Liver (tissue), 9 donors: ENCODE results near the gene NMBR. TPM values are rescaled to one million over a fixed set of nuclear protein-coding genes. Genes with fewer than 3 reads are reported as not detected.

Source experiments
- DNase-seq: peaks from one replicate; pipeline ENCODE4 v3.0.0-alpha.2; 2017; ENCODE audit warnings: low spot score
- H3K27ac ChIP-seq, 2 donors: one replicate each; pipeline ENCODE4 v1.7.0; 2013; ENCODE audit warnings: inconsistent platforms in 2 of 2, low read length in 2 of 2, control low read depth in 1 of 2, low read depth in 1 of 2, mild to moderate bottlenecking in 1 of 2
- H3K27me3 ChIP-seq, 4 donors: one replicate each; pipeline versions ENCODE4 v1.6.1 to v1.7.0; 2013; ENCODE audit warnings: low read length in 3 of 4, inconsistent platforms in 1 of 4, mild to moderate bottlenecking in 1 of 4, moderate library complexity in 1 of 4; ENCODE audit not compliant: control insufficient read depth in 4 of 4, insufficient read depth in 4 of 4
- H3K36me3 ChIP-seq, 4 donors: one replicate each; pipeline versions ENCODE4 v1.6.1 to v1.7.0; 2013; ENCODE audit warnings: low read length in 3 of 4, mild to moderate bottlenecking in 3 of 4, low read depth in 1 of 4, moderate library complexity in 1 of 4; ENCODE audit not compliant: control insufficient read depth in 4 of 4, insufficient read depth in 3 of 4
- H3K4me1 ChIP-seq, 4 donors: one replicate each; pipeline versions ENCODE4 v1.6.1 to v1.7.0; 2013; ENCODE audit warnings: low read length in 3 of 4, mild to moderate bottlenecking in 3 of 4, moderate library complexity in 1 of 4; ENCODE audit not compliant: control insufficient read depth in 4 of 4, insufficient read depth in 4 of 4
- H3K4me3 ChIP-seq, 3 donors: one replicate each; pipeline versions ENCODE4 v1.6.1 to v1.7.0; 2013; ENCODE audit warnings: low read length in 3 of 3, control low read depth in 1 of 3, low read depth in 1 of 3, mild to moderate bottlenecking in 1 of 3
- H3K9ac ChIP-seq, 2 donors: one replicate each; pipeline ENCODE4 v1.7.0; 2013; ENCODE audit warnings: low read length in 2 of 2, mild to moderate bottlenecking in 2 of 2, moderate library complexity in 2 of 2, control low read depth in 1 of 2, low read depth in 1 of 2
- H3K9me3 ChIP-seq, 4 donors: one replicate each; pipeline versions ENCODE4 v1.6.1 to v1.7.0; 2013; ENCODE audit warnings: low read length in 3 of 4; ENCODE audit not compliant: control insufficient read depth in 4 of 4
- CTCF ChIP-seq: fragments of 150-350 bp; IDR thresholded peaks from 2 replicates; pipeline ENCODE4 v1.5.1; 2017; ENCODE audit warnings: improper control_type of control experiment, low read depth, low read length; ENCODE audit not compliant: missing input control
- EGR1 ChIP-seq, 2 donors: IDR thresholded peaks; 2 replicates each; pipeline ENCODE4 v1.6.1; 2016 to 2018; ENCODE audit warnings: antibody characterized with exemption in 2 of 2, low read depth in 2 of 2
- FOXA1 ChIP-seq: IDR thresholded peaks from 2 replicates; pipeline ENCODE4 v1.6.1; 2016; ENCODE audit warnings: antibody characterized with exemption
- FOXA2 ChIP-seq: IDR thresholded peaks from 2 replicates; pipeline ENCODE4 v1.6.1; 2016; ENCODE audit warnings: antibody characterized with exemption
- GABPA ChIP-seq, 2 donors: IDR thresholded peaks in 1 of 2; conservative IDR thresholded peaks in 1 of 2; 2 replicates each; pipeline ENCODE4 v1.6.1; 2016; ENCODE audit warnings: antibody characterized with exemption in 2 of 2, mild to moderate bottlenecking in 1 of 2, moderate library complexity in 1 of 2
- HNF4A ChIP-seq, 2 donors: conservative IDR thresholded peaks; 2 replicates each; pipeline ENCODE4 v1.6.1; 2016; ENCODE audit warnings: antibody characterized with exemption in 2 of 2, mild to moderate bottlenecking in 2 of 2
- HNF4G ChIP-seq: IDR thresholded peaks from 2 replicates; pipeline ENCODE4 v1.6.1; 2016; ENCODE audit warnings: antibody characterized with exemption
- JUND ChIP-seq, 2 donors: IDR thresholded peaks; 2 replicates each; pipeline ENCODE4 v1.6.1; 2016; ENCODE audit warnings: antibody characterized with exemption in 2 of 2
- MAX ChIP-seq: IDR thresholded peaks from 2 replicates; pipeline ENCODE4 v1.6.1; 2016; ENCODE audit warnings: antibody characterized with exemption
- NR2F2 ChIP-seq: IDR thresholded peaks from 2 replicates; pipeline ENCODE4 v1.6.1; 2016; ENCODE audit warnings: antibody characterized with exemption
- RAD21 ChIP-seq, 2 donors: IDR thresholded peaks; 2 replicates each; pipeline ENCODE4 v1.6.1; 2016; ENCODE audit warnings: antibody characterized with exemption in 2 of 2, mild to moderate bottlenecking in 2 of 2
- RXRA ChIP-seq, 2 donors: IDR thresholded peaks; 2 replicates each; pipeline ENCODE4 v1.6.1; 2017 to 2018; ENCODE audit warnings: antibody characterized with exemption in 2 of 2, mild to moderate bottlenecking in 1 of 2
- SP1 ChIP-seq: IDR thresholded peaks from 2 replicates; pipeline ENCODE4 v1.6.1; 2018; ENCODE audit warnings: antibody characterized with exemption, mild to moderate bottlenecking
- TAF1 ChIP-seq: conservative IDR thresholded peaks from 2 replicates; pipeline ENCODE4 v1.6.1; 2016; ENCODE audit warnings: antibody characterized with exemption, mild to moderate bottlenecking
- YY1 ChIP-seq: IDR thresholded peaks from 2 replicates; pipeline ENCODE4 v1.6.1; 2016; ENCODE audit warnings: antibody characterized with exemption, mild to moderate bottlenecking
- whole genome bisulfite sequencing: extraction: QIAGEN DNeasy Blood & Tissue Kit; methylation state at CpG from one replicate; pipeline ENCODE4 v1.1.7; 2013; 5-methylcytosine and 5-hydroxymethylcytosine counted together
- polyA plus RNA-seq, 2 donors: library from polyadenylated mRNA; stranded (reverse) in 1 of 2; unstranded in 1 of 2; fragments of 200-250 nt in 1 of 2; fragments of >200 nt in 1 of 2; fragmentation: Nextera tagmentation in 1 of 2; extraction: Ambion mirVana in 1 of 2; gene quantifications; one replicate each; pipeline versions ENCODE4 v1.2.1 to v1.2.3, GENCODE V29; 2013 to 2015
- total RNA-seq, 2 donors: library from RNA; depleted of rRNA; stranded (reverse); fragments of >200 nt; gene quantifications; one replicate each; pipeline ENCODE4 v1.2.3, GENCODE V29; 2014
- TF ChIP-seq, protein P1 (sequence below): IDR thresholded peaks from 2 replicates; pipeline ENCODE4 v1.6.1; 2016; ENCODE audit warnings: antibody characterized with exemption
- TF ChIP-seq, protein P2 (sequence below): IDR thresholded peaks from 2 replicates; pipeline ENCODE4 v1.6.1; 2016; ENCODE audit warnings: antibody characterized with exemption
- TF ChIP-seq, protein P3 (sequence below): IDR thresholded peaks from 2 replicates; pipeline ENCODE4 v1.6.1; 2016; ENCODE audit warnings: antibody characterized with exemption, mild to moderate bottlenecking
- donor health status: healthy.
- donor health status: healthy.
- donor health status: healthy.
- donor health status: healthy.
- donor health status: healthy.

The NMBR gene
- total and polyA plus RNA-seq, 4 donors = not detected

DNA sequence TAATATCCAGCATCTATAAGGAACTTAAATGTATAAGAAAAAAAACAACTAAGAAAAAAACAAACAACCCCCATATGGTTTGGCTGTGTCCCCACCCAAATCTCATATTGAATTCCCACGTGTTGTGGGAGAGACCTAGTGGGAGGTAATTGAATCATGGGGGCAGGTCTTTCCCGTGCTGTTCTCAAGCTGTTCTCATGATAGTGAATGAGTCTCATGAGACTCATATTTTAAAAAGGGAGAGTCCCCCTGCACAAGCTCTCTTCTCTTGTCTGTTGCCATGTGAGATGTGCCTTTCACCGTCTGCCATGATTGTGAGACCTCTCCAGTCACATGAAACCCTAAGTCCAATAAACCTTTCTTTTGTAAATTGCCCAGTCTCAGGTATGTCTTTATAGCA lies 119.8 kb downstream of the NMBR start:
- H3K36me3 ChIP-seq = no peaks in the 10 kb centered on the region
- no peak for DNase-seq
- no peaks in the 10 kb centered on the region for H3K27me3 ChIP-seq
- H3K27ac ChIP-seq = no peak overlapping the region
- no peak for TF ChIP-seq HNF4G
- TF ChIP-seq, protein P1, sequence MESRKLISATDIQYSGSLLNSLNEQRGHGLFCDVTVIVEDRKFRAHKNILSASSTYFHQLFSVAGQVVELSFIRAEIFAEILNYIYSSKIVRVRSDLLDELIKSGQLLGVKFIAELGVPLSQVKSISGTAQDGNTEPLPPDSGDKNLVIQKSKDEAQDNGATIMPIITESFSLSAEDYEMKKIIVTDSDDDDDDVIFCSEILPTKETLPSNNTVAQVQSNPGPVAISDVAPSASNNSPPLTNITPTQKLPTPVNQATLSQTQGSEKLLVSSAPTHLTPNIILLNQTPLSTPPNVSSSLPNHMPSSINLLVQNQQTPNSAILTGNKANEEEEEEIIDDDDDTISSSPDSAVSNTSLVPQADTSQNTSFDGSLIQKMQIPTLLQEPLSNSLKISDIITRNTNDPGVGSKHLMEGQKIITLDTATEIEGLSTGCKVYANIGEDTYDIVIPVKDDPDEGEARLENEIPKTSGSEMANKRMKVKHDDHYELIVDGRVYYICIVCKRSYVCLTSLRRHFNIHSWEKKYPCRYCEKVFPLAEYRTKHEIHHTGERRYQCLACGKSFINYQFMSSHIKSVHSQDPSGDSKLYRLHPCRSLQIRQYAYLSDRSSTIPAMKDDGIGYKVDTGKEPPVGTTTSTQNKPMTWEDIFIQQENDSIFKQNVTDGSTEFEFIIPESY = no peak
- no peak for TF ChIP-seq CTCF
- TF ChIP-seq TAF1 = no peak
- TF ChIP-seq YY1 = no peak
- TF ChIP-seq, protein P2, sequence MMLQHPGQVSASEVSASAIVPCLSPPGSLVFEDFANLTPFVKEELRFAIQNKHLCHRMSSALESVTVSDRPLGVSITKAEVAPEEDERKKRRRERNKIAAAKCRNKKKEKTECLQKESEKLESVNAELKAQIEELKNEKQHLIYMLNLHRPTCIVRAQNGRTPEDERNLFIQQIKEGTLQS = no peak
- no peak for TF ChIP-seq FOXA1
- TF ChIP-seq FOXA2 = no peak
- no peak for TF ChIP-seq NR2F2
- no peak for TF ChIP-seq HNF4A (conservative IDR thresholded peaks at IDR 0.05)
- TF ChIP-seq RAD21 (IDR thresholded peaks at IDR 0.05) = no peak
- TF ChIP-seq RXRA (IDR thresholded peaks at IDR 0.05) = no peak
- TF ChIP-seq, protein P3, sequence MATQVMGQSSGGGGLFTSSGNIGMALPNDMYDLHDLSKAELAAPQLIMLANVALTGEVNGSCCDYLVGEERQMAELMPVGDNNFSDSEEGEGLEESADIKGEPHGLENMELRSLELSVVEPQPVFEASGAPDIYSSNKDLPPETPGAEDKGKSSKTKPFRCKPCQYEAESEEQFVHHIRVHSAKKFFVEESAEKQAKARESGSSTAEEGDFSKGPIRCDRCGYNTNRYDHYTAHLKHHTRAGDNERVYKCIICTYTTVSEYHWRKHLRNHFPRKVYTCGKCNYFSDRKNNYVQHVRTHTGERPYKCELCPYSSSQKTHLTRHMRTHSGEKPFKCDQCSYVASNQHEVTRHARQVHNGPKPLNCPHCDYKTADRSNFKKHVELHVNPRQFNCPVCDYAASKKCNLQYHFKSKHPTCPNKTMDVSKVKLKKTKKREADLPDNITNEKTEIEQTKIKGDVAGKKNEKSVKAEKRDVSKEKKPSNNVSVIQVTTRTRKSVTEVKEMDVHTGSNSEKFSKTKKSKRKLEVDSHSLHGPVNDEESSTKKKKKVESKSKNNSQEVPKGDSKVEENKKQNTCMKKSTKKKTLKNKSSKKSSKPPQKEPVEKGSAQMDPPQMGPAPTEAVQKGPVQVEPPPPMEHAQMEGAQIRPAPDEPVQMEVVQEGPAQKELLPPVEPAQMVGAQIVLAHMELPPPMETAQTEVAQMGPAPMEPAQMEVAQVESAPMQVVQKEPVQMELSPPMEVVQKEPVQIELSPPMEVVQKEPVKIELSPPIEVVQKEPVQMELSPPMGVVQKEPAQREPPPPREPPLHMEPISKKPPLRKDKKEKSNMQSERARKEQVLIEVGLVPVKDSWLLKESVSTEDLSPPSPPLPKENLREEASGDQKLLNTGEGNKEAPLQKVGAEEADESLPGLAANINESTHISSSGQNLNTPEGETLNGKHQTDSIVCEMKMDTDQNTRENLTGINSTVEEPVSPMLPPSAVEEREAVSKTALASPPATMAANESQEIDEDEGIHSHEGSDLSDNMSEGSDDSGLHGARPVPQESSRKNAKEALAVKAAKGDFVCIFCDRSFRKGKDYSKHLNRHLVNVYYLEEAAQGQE = no peak
- no peak for TF ChIP-seq EGR1 (IDR thresholded peaks at IDR 0.05; ENCODE audit: low read depth in 2 of 2)
- TF ChIP-seq SP1 = no peak
- TF ChIP-seq MAX = no peak
- TF ChIP-seq GABPA (IDR thresholded peaks at IDR 0.05 in 1 of 2, conservative IDR thresholded peaks at IDR 0.05 in 1 of 2) = no peak
- no peak for TF ChIP-seq JUND (IDR thresholded peaks at IDR 0.05)
- peaks cover 0 to 2% (median under 1%) of the 10 kb centered on the region in 4 donors for H3K9me3 ChIP-seq
- WGBS = 69% methylated on average over 3 of the region's 3 CpGs
- H3K9ac ChIP-seq = no peak overlapping the region
- no peaks in the 10 kb centered on the region for H3K4me1 ChIP-seq
- H3K4me3 ChIP-seq = no peak overlapping the region
